Measurements from ENCODE around the gene NHSL2.
"Not testable (repeated sequence)": the region's sequence is repeated elsewhere in the genome, so short reads cannot be mapped to it uniquely, and the experiment has no call there.

Gene NHSL2

DNA sequence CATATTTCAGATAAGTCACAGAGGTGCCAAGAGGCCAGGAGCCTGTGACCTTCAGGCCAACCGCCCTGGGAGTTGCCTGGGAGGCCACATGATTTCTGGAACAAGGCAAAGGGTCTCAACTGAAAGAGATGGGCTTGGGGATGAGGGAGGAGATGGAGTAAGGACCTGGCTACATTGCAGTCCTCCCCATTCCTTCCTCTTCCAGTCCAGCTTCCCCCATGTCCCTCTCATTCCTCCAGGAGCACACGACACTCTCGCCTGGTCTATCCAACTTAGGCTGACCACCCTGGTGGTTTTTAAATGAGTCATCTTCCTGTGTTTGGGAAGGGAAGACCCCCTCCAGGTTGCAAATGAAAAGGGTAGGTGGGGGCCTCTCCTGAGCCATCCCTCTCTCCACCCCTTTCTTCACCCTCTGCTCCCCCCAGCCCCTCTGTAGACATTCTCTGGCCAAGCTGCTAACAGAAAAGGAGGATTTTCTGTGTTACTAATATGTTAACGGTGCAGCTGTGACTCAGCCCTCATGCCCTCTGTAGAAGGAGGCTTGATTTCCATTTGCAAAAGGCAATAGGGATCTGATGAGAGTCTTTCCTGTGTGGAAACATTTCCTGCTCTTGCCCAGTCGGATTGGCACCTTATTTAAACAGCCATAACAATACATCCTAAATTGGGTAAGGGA, 141.9 kb downstream of the NHSL2 start:
- TF ChIP-seq, protein P1, sequence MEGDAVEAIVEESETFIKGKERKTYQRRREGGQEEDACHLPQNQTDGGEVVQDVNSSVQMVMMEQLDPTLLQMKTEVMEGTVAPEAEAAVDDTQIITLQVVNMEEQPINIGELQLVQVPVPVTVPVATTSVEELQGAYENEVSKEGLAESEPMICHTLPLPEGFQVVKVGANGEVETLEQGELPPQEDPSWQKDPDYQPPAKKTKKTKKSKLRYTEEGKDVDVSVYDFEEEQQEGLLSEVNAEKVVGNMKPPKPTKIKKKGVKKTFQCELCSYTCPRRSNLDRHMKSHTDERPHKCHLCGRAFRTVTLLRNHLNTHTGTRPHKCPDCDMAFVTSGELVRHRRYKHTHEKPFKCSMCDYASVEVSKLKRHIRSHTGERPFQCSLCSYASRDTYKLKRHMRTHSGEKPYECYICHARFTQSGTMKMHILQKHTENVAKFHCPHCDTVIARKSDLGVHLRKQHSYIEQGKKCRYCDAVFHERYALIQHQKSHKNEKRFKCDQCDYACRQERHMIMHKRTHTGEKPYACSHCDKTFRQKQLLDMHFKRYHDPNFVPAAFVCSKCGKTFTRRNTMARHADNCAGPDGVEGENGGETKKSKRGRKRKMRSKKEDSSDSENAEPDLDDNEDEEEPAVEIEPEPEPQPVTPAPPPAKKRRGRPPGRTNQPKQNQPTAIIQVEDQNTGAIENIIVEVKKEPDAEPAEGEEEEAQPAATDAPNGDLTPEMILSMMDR (conservative IDR thresholded peaks at IDR 0.05; ENCODE audit: low read depth, low read length): no peak
- no peak for DNase-seq (ENCODE audit: low read depth)
- no peak overlapping the region for H3K4me3 ChIP-seq (ENCODE audit: low read length)

DNA sequence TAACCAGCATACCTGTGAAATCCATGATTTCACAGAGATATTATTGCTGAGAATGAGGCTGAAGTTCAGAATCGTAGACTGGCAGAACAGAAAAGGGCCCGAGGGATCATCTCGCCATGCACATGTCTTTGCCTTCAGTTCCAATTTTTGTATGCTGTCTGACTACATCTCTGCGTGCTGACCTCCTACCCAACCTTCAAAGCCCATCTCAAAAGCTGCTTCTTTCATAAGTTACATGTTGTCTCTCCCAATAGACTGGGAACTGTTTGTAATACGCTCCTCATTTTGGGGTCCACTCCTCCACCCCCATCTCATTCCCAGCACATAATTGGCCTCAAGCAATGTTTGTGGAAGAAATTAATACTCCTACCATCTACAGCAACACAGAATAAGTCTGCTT, 142.9 kb downstream of the NHSL2 start:
- no peak for DNase-seq (ENCODE audit: low read depth)
- H3K4me3 ChIP-seq (ENCODE audit: low read length): no peak overlapping the region
- TF ChIP-seq, protein P1 (conservative IDR thresholded peaks at IDR 0.05; ENCODE audit: low read depth, low read length): no peak

DNA sequence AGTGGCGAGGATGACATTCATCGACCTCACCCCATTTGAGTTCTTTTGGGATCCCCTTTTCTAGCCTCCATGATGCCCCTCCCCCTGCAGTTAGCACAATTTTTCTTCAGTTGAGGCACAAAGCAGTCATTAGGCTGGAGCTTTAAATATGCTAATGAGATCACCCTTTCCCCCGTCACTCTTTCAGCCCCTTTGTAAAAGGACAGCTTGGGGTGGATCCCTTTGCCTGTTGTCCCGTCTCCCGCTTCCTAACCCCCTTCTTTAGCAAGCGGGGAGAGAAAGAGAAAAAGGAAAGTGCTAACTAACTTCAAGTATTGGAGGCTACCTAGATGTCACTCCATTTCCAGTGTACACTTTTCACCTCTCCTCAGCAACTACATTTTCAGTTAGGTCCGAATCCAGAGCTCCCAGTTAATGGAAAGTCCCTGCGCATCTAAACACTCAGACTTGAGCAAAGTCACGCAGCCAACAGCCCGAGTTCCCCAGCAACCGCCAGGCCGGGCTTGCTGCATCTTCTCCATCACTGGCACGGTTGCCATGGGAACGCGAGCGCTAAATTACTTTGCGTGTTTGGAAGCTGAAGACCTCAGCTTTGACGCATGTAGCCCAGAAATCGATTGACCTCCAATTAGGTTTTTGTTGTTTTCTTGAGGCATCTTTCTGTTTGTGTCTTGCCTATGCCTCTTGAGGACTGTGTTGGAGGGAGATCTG, 144.3 kb downstream of the NHSL2 start:
- TF ChIP-seq, protein P1 (conservative IDR thresholded peaks at IDR 0.05; ENCODE audit: low read depth, low read length): no peak
- DNase-seq (ENCODE audit: low read depth): no peak
- no peak overlapping the region for H3K4me3 ChIP-seq (ENCODE audit: low read length)

DNA sequence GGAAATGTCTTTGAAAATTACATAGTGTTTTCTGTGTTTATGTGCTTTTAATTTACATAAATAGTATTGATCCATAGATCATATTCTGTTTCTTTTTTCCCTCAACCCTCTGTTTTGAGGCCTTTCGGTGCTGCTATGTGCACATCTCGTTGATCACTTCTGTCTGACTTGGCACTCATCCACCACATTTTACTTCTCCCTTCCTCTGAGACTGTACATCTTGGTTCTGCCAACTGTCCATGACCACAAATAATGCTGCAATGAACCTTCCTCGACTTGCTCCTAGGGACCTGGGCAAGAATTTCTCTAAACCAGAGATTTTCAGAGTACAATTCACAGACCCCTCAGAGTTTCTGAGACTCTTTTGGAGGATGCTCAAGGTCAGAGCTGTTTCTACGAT, 146.7 kb downstream of the NHSL2 start:
- no peak overlapping the region for H3K4me3 ChIP-seq (ENCODE audit: low read length)
- TF ChIP-seq, protein P1 (conservative IDR thresholded peaks at IDR 0.05; ENCODE audit: low read depth, low read length): no peak
- no peak for DNase-seq (ENCODE audit: low read depth)

DNA sequence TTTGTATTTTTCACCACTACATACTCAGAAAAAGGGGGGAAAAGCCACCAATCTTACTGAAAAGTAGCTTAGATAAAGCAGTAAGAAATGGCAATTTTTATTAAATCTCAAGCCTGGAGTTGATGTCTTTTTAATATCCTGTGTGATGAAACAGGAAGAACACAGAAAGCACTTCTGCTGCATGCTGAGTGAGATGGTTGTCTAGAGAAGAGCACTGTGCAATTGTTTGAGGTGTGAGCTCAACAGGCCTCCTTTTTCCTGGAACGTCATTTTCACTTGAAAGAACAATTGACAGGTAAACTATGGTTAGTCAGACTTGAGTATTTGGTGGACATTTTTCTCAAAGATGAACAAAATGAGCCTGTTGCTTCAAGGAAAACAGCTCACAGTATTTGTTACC, 147.2 kb downstream of the NHSL2 start:
- DNase-seq (ENCODE audit: low read depth): no peak
- H3K4me3 ChIP-seq (ENCODE audit: low read length): no peak overlapping the region
- TF ChIP-seq, protein P1 (conservative IDR thresholded peaks at IDR 0.05; ENCODE audit: low read depth, low read length): no peak

DNA sequence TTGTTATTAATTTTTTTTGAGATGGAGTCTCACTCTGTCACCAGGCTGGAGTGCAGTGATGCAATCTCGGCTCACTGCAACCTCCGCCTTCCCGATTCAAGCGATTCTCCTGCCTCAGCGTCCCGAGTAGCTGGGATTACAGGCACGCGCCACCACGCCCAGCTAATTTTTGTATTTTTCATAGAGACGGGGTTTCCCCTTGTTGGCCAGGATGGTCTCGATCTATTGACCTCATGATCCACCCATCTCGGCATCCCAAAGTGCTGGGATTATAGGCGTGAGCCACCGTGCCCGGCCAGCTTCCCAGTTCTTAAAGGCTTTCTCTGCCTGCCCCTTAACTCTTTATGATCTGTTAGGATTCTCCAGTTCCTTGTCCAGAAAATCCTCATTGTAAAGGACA, 147.7 kb downstream of the NHSL2 start:
- not testable (repeated sequence) for H3K4me3 ChIP-seq (ENCODE audit: low read length); DNase-seq (ENCODE audit: low read depth)

DNA sequence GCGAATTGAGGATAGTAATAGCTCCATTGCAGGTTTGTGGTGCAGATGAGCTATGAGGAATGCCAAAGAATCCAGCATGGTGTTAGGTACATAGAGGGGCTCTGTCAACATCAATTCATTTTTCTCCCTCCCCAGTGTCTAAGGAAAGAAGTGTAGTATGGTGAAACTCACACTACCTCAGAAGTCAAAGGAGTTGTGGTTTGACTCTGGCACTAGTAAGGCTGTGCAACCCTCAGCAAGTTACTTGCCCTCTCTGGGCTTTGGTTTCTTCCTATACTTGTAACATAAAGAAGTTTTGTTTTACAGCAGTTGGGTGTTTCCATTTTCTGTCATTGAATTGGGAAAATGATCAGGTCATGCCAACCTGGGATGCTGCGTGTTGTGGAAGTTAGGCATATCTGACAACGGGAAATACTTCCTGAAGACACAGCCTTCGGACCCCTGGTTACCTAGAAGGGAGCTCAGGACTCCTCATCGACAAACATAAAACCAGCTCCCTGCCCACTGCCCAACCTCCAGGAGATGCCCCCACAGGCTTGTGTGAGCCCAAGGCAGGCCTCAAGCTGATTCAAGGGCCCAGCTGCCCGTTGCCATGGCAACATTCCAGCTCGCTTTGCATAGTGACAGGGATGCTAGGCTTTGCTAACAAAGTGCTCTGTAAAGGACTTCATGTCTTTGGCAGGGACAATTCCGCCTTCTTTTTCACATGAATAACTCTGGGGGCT, 149.7 kb downstream of the NHSL2 start:
- DNase-seq (ENCODE audit: low read depth): no peak
- TF ChIP-seq, protein P1 (conservative IDR thresholded peaks at IDR 0.05; ENCODE audit: low read depth, low read length): no peak
- H3K4me3 ChIP-seq (ENCODE audit: low read length): no peak overlapping the region

Measured in retinal pigment epithelial cell (primary cell).